HG03469 (cell line): Measurements from ENCODE around the gene SS18L1.

Experiments used
- ATAC-seq: cut with Tn5 transposase; IDR thresholded peaks from one replicate; pipeline ENCODE4 v1.9.1; 2021; ENCODE audit warnings: mild to moderate bottlenecking, moderate library complexity, moderate number of reproducible peaks; ENCODE audit not compliant: unreplicated experiment

Gene SS18L1

DNA sequence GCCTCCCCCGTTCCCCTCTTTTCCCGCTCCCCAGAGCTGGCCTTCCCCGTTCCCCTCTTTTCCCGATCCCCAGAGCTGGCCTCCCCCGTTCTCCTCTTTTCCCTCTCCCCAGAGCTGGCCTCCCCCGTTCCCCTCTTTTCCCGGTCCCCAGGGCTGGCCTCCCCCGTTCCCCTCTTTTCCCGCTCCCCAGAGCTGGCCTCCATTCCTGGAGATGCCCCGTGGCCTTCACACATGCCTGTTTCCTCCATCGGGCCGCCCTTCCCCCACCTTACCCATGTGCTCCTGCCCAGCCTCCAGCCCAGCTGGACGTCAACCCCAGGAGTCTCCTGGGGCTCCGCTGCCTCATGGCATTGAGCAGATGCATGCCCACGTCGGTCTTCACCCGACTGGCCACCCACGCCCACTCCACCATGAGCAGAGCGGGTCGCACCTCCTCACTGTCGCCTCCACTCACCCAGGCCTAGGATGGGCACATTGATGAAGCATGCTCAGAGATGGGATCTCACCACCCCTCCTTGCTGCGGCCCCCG is 8.3 kb downstream of the SS18L1 start:
- ATAC-seq: no peak

DNA sequence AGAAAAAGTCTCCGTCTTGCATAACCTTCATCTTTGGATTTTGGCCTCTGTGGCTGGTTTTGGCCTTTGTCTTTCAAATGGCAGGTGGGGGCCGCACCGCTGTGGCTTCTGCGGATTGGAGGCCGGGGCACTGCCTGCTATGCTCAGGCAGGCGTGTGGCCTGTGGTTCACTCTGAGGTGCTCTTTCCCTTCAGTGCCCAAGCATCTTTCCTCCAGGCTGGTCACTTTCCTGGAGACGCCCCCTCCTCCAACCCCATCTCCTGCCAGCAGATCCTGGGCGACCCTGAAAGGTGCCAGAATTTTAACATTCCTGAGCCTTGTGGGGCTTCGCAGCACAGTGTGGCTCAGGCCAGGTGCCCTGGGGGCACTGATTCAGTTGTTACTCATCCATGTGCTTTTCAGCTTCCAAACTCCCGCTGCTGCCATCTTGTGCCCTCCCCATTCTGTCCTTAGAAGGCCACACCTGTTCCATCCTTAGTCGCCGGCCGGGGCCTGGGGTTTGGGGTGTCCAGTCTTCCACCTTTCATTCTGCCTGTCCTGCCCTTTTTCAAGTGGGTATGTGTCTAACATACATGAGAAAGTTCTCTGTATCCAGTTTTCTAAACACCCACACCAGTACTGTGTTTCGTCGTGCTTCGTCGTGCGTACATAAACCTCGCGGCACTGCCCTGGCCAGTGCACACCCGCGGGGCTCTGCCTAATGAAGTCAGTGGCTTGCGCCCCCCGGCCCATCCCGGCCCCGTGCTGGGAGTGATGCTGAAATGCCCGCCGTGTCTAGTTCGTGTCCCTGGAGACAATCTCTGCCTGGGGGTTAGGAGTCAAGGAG is 12.1 kb downstream of the SS18L1 start:
- no peak for ATAC-seq

DNA sequence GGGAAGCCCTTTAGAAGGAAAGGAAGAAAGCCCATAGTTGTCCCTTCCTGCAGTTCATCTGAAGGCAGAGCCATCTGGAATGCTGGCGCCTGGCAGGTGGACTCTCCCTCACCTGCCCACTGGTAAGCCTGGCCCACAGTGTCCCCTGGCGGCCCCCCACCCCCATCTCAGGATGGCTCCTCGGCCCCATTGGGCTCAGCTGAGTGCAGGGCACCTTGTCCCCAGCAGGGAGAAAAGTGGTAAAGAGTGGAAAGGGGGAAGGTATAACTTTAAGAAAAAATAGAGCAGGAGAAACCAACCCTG is 12.6 kb downstream of the SS18L1 start:
- ATAC-seq: no peak

DNA sequence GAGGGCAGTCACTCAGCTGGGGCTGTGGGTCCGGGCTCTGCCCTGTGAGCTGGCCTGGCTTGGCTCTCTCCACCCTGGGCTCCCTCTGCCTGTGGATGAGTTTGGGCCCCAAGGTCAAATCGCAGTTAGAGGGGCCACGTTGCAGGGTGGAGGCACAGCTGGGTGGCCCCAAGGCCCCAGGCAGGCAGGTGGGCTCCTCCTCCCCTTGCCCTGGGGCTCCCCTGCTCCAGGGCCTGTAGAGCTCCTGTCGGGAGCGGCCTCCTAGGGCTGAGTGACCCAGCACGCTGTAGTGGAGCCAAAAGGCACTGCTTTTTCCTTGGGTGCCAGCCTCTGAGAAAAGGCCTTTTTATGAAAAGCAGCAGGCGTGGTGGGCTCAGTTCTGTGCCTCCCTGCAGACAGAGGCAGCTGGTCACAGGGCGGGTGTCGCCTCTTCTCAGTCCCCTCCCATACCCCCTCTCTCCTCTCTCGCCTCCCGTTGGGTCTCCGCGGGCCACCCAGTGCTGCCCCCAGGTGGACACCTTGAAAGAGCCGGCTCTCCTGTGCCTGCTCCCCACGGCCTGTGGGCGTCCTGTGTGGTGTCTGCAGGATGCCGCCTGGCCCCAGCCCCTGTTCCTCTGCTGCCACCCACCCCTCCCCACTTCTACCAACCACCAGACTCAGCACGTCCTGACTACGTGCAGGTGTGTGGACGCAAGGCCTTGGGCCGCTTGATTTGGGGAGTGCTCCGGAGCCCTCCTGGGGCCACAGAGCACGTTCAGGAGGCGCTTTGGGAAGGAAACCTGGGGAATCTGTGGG is 13.2 kb downstream of the SS18L1 start:
- no peak for ATAC-seq

DNA sequence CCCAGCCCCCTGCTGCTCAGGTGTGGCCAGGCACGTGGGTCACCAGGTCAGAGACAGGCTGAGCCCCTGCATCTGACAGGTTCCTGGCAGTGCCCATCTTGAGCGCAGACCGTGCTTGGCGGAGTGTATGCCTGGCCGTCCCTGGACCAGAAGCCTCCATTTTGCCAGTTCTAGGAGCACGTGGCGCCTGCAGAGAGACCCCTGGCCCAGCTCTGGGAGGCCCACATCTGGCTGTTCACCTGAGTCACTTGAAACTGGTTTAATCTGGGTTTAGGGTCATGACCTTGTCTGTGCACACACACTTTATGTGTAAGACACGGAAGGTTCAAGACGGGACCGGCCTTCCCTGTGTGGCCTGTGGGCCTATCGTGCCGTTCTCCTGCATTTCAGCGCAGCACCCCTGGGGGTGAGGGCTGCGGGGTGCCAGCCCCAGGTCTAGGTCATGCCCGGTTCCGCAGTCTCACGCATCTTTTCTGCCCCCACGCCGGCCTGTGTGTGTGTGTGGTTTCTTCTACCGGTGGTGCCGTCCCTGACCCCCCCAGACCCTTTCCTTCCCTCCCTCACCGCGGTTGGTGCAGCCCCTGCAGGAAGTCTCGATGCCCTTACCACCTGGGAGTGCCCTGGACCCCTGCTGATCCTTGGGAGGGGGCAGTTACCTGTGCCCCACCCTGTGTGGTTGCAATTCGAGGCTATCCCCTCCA is 14.0 kb downstream of the SS18L1 start:
- no peak for ATAC-seq

DNA sequence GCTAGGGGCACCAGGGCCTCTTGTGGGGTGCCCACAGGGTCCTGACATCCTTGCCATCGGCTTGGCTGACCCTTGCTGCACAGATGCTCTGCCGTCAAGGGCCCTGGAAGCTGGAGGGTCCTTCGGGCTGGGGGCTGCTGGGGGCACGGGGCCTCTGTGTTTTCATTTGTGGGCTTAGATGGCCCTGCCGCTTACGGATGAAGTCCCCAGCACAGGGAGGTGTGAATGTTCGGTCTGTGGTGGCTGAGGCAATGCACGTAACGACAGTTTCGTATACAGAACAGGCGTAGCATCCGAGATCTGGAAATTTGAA is 14.5 kb downstream of the SS18L1 start:
- ATAC-seq: no peak

DNA sequence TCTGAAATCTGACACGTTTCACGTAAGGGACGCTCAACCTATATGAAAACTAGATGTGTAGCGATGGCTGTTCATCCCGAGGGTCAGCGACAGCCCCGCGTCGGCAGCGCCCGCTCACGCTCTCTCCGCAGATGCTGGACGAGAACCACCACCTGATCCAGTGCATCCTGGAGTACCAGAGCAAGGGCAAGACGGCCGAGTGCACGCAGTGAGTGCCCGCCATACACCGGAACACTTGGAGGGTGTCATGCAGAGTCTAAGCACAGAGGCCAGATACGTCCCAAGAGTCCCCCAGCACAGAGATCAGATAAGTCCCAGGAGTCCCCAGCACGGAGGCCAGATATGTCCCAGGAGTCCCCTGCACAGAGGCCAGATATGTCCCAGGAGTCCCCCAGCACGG is 15.0 kb downstream of the SS18L1 start:
- ATAC-seq: no peak

DNA sequence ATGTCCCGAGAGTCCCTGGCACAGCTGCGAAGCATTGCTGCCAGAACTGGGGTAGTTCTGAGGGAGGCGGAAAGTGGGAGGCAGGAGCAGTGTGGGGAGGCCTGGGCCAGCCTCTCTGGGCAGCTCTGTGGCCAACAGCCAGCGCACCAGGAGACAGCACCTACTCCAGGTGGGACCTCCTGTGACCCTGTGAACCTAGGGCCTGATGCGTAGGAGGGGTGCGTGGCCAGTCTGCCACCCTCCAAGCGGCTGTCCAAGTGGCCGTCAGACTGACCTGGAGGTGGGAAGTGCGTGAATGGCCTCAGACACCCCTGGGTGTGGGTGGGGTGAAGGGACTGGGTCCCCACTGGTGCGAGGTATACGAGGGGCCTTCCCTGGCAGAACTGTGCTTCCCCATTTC is 15.5 kb downstream of the SS18L1 start:
- ATAC-seq: no peak

DNA sequence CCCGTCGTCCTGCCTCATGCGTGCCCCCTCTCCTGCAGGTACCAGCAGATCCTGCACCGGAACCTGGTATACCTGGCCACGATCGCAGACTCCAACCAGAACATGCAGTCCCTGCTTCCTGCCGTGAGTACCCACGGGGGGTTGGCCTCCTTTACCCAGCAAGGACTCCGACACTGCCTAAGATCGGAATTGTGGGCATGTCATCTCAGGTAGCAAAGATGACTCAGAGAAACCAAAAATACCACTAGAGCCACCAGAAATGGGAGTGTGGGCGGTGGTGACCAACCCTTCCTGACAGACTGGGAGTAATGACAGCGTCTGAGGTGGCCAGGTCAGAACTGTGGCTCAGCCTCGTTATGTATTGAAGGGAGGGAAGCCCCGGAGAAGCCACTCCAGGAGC is 16.3 kb downstream of the SS18L1 start:
- no peak for ATAC-seq

DNA sequence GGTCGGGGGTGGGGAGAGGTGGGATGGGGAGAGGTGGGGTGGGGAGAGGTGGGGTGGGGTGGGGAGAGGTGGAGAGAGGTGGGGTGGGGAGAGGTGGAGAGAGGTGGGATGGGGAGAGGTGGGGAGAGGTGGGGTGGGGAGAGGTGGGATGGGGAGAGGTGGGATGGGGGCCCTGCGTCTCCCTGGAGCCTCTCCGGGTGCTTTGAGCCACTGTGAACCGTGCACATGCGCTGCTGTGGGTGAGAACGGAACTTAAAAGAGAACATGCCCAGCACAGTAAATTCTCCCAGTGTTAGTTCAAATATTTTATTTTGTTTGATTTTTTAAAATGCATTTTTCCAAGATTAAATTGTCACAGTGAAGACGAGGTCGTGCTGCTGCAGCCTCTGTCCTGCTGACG is 16.7 kb downstream of the SS18L1 start:
- ATAC-seq: no peak

DNA sequence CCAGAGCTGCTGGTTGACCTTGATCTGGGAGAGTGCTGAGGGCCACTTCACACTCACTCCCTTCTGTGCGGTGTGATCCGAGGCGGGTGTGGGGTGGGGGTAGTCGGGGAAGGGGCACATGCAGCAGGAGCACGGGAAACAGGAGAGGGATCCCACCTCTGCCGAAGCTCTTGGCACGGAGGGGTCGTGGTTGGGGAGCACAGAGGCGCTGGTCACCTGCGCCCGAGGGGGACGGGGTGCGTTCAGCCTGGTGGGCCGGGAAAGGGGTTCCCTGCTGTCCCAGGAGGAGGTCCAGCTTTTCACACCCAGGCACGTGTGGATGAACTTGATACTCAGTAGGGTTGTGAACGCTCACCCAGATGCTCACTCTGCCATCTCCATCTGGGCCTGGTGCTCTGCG is 17.3 kb downstream of the SS18L1 start:
- ATAC-seq: no peak

DNA sequence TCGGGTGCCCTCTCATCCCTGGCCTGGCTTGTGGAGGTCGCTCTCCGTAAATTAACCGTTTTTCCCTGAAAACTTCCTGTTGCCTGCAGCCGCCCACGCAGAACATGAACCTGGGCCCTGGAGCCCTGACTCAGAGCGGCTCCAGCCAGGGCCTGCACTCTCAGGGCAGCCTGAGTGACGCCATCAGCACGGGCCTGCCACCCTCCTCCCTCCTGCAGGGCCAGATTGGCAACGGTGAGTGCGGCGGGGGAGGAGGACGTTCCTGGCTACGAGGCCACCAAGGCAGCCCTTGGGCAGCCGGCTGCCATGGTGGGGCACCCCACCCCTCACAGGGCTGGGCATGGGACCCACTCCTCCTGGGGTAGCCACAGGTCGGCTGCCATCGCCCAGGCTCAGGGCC is 17.8 kb downstream of the SS18L1 start:
- ATAC-seq: no peak

DNA sequence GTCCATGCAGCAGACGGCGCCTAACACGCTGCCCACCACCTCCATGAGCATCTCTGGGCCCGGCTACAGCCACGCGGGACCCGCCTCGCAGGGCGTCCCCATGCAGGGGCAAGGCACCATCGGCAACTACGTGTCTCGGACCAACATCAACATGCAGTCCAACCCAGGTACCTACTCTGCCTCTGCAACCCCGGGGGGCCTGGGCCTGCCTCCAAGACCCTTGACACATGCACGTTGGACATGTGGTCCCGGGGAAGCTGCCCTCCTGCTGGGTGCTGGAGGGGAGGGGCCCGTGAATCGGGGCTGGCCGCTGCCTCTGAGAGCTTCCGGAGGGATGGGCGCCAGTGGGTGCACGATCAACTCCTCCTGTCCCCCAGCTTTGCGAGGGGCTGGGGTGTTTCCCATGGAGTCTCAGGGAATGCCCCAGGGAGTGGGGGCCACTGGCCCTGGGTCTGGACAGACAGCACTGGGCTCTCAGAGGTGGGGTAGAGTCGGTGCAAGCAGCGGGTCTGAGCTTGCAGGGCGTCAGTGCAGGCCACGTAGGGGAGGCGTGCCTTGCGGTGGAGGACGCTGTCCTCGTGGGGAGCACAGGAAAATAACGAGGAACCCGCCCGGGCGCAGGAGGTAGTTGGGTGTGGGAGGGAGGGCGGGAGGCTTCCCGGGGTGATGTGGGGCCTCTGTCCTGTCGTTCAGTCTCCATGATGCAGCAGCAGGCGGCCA is 19.4 kb downstream of the SS18L1 start:
- no peak for ATAC-seq

DNA sequence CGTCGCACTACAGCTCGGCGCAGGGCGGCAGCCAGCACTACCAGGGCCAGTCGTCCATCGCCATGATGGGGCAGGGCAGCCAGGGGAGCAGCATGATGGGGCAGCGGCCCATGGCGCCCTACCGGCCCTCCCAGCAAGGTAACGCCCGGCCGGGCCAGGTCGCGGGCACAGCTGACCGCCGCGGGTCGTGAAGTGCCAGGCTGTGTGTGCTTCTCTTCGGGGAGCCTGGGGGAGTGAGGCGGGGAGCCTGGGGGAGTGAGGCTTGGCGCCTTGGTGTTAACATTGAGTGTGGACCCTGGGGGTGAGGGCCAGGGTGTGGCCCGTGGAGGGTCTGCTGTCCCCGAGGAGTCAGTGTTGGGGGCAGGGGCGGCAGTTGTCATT is 19.9 kb downstream of the SS18L1 start:
- ATAC-seq: no peak

DNA sequence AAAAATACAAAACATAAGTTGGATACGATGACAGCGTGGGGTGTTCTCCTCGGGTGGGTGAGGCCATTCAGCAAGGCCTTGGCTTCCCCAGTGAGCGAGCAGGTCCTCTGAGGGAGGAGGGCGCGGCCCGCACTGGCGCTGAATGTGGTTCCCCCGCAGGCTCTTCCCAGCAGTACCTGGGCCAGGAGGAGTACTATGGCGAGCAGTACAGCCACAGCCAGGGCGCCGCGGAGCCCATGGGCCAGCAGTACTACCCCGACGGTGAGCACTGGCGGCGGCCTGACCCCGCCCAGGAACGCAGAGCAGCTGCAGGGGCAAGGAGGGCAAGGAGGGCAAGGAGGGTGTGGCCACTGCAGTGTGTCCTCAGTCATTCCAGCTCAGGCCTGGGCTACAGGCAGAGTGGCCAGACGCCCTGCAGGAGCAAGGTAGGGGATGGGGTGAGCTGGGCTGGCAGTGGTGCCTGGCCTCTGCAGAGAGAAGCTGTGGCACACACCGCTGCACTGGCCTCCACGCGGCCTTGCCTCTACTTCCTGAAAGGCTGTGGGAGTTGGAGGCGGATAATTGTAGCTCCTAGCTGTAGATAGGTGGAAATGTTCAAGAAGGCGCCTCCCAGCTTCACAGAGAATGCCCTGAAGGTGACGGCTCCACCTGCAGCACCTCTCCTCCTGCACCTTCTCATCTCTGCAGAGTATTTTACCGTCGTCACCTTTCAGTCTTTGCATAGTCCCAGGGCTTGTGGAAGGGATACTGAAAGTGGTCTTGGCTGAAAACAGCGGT is 20.6 kb downstream of the SS18L1 start:
- no peak for ATAC-seq

DNA sequence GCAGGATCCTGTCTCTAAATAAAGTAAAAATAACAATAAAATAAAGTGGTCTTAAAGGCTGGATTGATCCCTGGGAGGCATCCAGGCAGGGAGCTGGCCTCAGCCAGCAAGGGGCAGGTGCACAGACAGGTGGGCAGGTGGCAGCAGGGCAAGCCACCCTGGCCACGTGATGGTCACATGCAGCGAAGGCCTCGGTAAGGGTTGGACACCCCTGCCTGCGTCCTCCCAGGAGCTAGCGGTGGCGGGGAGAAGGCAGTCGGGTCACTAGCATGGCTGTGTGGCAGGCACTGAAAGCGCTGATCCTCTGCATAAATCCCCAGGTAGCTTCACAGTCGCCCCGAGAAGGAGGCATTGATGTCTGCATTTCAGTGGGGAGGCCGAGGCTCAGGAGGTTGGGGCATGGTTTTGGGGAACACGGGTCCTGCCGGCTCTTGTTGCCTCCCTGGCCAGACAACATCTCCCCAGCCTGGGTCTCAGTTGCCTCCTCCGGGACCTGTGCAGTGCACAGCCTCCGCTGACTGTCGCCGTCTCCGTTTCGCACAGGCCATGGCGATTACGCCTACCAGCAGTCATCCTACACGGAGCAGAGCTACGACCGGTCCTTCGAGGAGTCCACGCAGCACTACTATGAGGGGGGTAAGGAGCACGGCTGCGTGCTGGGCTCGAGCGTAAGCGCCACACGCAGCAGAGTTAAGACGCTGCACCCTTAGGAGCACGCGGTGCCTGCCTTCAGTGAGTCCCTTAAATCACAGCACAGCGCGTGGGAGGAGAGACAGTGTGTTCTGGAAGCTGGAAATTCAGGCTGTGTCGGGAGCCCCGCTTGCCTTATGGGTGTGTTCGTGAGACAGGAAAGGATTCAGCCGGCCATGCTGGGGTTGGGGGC is 21.6 kb downstream of the SS18L1 start:
- ATAC-seq: no peak

DNA sequence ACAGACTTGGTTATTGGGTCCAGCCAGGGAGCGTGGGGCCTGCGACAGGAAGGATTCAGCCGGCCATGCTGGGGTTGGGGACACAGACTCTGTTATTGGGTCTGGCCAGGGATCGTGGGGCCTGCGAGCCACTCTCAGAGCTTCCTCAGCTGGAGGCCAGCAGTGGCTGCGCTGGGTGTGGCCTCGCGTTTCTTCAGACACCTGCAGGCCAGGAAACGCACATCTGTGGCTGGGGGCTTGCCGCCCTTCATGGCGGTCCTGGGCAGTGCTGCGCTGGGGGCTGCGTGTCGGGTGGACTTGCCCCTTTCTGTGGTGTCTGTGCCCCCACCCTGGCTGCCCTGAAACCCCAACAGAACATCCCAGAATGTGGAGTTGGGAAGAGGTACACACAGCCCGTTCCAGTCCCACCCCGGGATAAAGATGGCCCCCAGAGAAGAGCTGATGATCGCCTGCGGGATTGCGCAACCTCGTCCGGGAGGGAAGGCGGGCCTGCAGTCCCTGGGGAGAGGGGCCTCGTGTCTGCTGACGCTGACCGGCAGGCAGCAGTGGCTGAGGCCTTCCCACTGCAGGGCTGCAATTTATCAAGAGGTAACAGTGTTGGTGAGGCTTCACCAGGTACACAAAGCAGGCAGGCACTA is 22.3 kb downstream of the SS18L1 start:
- no peak for ATAC-seq

DNA sequence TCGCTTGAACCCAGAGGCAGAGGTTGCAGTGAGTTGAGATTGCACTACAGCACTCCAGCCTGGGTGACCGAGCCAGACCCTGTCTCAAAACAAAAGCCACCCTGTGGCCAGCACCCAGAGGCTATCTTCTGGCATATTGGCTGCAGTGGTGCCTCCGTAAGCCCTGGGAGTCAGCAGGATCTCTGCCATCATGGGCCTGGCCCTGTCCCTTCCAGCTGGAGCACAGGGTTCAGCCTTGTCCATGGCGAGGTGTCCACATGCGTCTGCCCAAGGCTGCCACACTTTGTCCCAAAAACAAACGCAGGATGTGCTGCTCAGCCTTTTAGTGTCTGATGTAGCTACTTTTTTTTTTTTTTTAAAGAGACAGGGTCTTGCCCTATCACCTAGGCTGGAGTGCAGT is 23.9 kb downstream of the SS18L1 start:
- ATAC-seq: no peak

DNA sequence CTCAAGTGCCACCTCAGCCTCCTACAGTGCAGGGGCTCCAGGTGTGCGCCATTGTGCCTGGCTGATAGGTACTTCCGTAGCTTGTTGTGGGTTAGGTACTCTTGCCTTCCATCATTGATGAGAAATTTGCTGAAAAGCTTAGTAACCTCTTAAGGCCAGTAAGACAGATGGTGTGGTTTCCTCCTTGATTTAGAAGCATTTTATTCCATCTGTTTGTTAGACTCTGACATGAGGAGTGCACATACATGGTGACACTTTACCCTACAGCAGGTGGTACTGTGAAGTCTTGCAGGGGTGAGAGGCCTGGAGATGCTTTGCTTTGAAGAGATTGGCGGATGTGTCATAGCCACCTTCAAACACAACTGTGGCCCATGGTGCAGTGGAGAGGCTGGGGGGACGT is 24.5 kb downstream of the SS18L1 start:
- no peak for ATAC-seq
